HEK293T (cell line): ENCODE data around the gene FAM227A.

Source experiments
- CTCF ChIA-PET: fragments of 350-600 bp; formaldehyde crosslinking; extraction: SDS; loops from one replicate; lab custom pipeline; 2021; ENCODE audit warnings: antibody characterized with exemption, inconsistent platforms; lab: Yijun Ruan, JAX
- POLR2A ChIA-PET: fragments of 350-600 bp; formaldehyde crosslinking; extraction: SDS; loops from one replicate; lab custom pipeline; 2020; ENCODE audit warnings: antibody characterized with exemption, inconsistent platforms; lab: Yijun Ruan, JAX
- DNase-seq: peaks from one replicate; pipeline ENCODE4 v3.0.0; 2012; ENCODE audit warnings: mixed read lengths; ENCODE audit errors: extremely low spot score
- ARNT ChIP-seq: fragments of 450-650 bp; IDR thresholded peaks from 2 replicates; pipeline ENCODE4 v1.6.1; 2017; ENCODE audit warnings: mild to moderate bottlenecking
- BHLHE40 ChIP-seq: fragments of 450-650 bp; IDR thresholded peaks from 2 replicates; pipeline ENCODE4 v1.6.1; 2016; ENCODE audit warnings: mild to moderate bottlenecking, moderate library complexity, borderline replicate concordance
- CTBP1 ChIP-seq: fragments of 450-650 bp; IDR thresholded peaks from 2 replicates; pipeline ENCODE4 v1.6.1; 2016; ENCODE audit warnings: borderline replicate concordance
- ELF4 ChIP-seq: fragments of 450-650 bp; IDR thresholded peaks from 2 replicates; pipeline ENCODE4 v1.6.1; 2017; ENCODE audit warnings: antibody characterized with exemption
- FOXA1 ChIP-seq: fragments of 450-650 bp; IDR thresholded peaks from 2 replicates; pipeline ENCODE4 v1.6.1; 2016; ENCODE audit warnings: mild to moderate bottlenecking
- FOXK2 ChIP-seq: fragments of 450-650 bp; IDR thresholded peaks from 2 replicates; pipeline ENCODE4 v1.6.1; 2016; ENCODE audit warnings: mild to moderate bottlenecking
- FOXM1 ChIP-seq: fragments of 450-650 bp; IDR thresholded peaks from 2 replicates; pipeline ENCODE4 v1.6.1; 2017; ENCODE audit warnings: mild to moderate bottlenecking, borderline replicate concordance
- HDGF ChIP-seq: fragments of 450-650 bp; IDR thresholded peaks from 2 replicates; pipeline ENCODE4 v1.6.1; 2017; ENCODE audit warnings: antibody characterized with exemption, borderline replicate concordance
- L3MBTL2 ChIP-seq: fragments of 450-650 bp; conservative IDR thresholded peaks from 2 replicates; pipeline ENCODE4 v1.6.1; 2016; ENCODE audit warnings: mild to moderate bottlenecking
- LEF1 ChIP-seq: fragments of 450-650 bp; IDR thresholded peaks from 2 replicates; pipeline ENCODE4 v1.6.1; 2017; ENCODE audit warnings: mild to moderate bottlenecking, borderline replicate concordance
- NFRKB ChIP-seq: fragments of 450-650 bp; IDR thresholded peaks from 2 replicates; pipeline ENCODE4 v1.6.1; 2016; ENCODE audit warnings: mild to moderate bottlenecking, moderate library complexity
- SP1 ChIP-seq: fragments of 450-650 bp; IDR thresholded peaks from 2 replicates; pipeline ENCODE4 v1.6.1; 2017
- SUZ12 ChIP-seq: fragments of 450-650 bp; IDR thresholded peaks from 2 replicates; pipeline ENCODE4 v1.6.1; 2016; ENCODE audit warnings: mild to moderate bottlenecking
- TARDBP ChIP-seq: fragments of 450-650 bp; IDR thresholded peaks from 2 replicates; pipeline ENCODE4 v1.6.1; 2016
- ZNF384 ChIP-seq: fragments of 450-650 bp; IDR thresholded peaks from 2 replicates; pipeline ENCODE4 v1.6.1; 2016
- TF ChIP-seq, protein P1 (sequence below): fragments of 450-650 bp; IDR thresholded peaks from 2 replicates; pipeline ENCODE4 v1.6.1; 2016

Gene FAM227A

DNA sequence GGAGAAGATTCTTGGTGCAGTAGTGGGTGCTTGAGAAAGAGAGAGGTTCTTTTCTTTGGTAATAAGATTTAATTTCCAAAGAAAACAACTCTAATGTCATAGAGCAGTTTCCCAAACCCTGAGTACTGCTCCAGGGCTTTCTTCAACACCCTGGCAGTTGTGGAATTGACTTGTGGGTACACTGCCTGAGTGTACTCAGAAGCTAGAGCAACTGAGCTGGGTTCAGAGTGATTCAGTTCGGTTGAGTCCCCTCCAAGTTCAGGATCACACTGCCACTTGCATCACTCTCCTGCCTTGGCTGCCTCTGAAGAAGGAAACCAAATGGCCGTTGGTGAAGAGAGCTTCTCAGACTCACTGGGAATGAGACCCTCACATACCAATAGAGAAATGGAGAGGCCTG lies 91.5 kb downstream of the FAM227A start:
- TF ChIP-seq ARNT (no peak), FOXA1 (no peak), FOXM1 (no peak), L3MBTL2 (no peak), FOXK2 (no peak), LEF1 (no peak), HDGF (no peak), ZNF384 (no peak), TARDBP (no peak), NFRKB (no peak), SP1 (no peak)
- TF ChIP-seq, protein P1, sequence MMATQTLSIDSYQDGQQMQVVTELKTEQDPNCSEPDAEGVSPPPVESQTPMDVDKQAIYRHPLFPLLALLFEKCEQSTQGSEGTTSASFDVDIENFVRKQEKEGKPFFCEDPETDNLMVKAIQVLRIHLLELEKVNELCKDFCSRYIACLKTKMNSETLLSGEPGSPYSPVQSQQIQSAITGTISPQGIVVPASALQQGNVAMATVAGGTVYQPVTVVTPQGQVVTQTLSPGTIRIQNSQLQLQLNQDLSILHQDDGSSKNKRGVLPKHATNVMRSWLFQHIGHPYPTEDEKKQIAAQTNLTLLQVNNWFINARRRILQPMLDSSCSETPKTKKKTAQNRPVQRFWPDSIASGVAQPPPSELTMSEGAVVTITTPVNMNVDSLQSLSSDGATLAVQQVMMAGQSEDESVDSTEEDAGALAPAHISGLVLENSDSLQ, result no peak
- ChIA-PET CTCF (interaction anchor here (0.6 kb wide), 1 partner anchor 168 kb away, joined by 3 read pairs; no protein-coding TSS in a partner anchor), POLR2A (no interaction called here)
- DNase-seq, result no peak

DNA sequence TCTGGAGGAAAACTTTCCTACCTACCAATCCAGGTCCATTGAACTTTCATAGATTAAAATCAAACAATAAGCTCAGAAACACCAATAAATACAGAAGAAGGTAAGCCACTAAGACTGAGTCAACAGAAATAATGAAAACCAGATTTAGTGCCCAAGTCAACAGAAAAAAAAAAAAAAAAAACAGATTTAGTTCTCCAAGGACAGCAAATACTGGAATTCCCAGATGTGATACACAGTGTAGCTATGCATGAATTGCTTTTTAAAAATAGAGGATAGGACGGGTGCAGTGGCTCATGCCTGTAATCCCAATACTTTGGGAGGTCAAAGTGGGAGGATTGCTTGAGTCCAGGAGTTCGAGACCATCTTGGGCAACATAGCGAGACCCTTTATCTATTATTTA lies 101.9 kb downstream of the FAM227A start:
- TF ChIP-seq FOXM1 (no peak), ZNF384 (no peak), FOXK2 (no peak), SUZ12 (no peak), L3MBTL2 (no peak), ARNT (no peak), TARDBP (no peak), NFRKB (no peak), FOXA1 (no peak), LEF1 (no peak), SP1 (no peak), BHLHE40 (no peak), ELF4 (no peak), CTBP1 (no peak), HDGF (no peak)
- TF ChIP-seq, protein P1, result no peak
- ChIA-PET POLR2A (interaction anchor here (1.1 kb wide), 1 partner anchor 16 kb away, joined by 4 read pairs; no protein-coding TSS in a partner anchor), CTCF (no interaction called here)
- no peak for DNase-seq

DNA sequence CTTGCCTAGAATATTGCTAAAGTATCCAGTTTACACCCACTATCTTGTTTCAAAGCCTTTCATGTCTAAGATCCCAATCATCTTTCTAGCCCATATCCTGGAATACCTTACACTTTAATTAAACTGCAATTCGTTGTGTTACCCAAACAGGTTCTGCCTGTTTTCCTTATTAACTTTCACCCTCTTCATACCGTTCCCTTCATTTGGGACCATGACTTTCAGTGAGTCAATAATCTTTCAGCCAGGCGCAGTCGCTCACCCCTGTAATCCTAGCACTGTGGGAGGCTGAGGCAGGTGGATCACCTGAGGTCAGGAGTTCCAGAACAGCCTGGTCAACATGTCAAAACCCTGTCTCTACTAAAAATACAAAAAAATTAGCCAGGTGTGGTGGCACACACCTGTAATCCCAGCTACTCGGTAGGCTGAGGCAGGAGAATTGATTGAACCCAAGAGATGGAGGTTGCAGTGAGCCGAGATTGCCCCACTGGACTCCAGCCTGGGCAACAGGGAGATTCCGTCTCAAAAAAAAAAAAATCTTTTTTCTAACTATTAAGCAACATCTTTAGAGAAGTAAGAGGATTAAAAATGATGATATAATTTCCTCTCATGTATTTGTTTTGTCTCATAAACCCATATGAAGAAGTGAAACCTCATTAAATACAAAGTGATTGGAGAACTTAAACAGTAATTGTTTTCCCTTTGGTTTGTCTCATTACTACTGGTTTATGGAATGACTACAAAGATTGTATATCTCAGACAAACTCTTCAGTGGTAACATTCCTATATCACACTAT lies 106.9 kb downstream of the FAM227A start:
- TF ChIP-seq LEF1, result no peak
- no peak for TF ChIP-seq SP1
- TF ChIP-seq TARDBP, result no peak
- TF ChIP-seq, protein P1, result no peak
- no peak for TF ChIP-seq FOXK2
- no peak for TF ChIP-seq BHLHE40
- TF ChIP-seq ZNF384, result no peak
- TF ChIP-seq ELF4, result no peak
- no peak for DNase-seq
- CTCF ChIA-PET, result no interaction called here
- POLR2A ChIA-PET, result no interaction called here

DNA sequence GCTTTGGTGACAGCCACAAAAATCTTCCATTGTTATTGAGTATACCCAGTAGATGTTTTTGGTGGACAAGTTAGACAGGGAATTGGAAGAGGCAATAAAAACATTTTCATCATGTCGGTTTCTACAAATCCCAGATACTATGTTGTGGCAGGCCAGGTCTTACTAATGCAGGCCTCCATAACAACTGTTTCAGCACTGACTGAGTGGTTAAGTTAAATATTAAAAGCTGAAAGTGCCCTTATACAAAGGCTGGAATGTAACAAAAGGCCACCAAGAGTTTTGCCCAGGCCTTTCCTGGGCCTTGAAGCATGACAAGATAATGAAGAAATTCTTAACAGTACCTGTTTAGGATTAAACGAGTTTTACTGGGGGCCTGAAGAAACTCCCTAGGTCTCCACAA lies 115.5 kb downstream of the FAM227A start:
- TF ChIP-seq, protein P1, result no peak
- TF ChIP-seq TARDBP, result no peak
- no peak for TF ChIP-seq NFRKB
- TF ChIP-seq SUZ12, result no peak
- TF ChIP-seq ARNT, result no peak
- no peak for TF ChIP-seq CTBP1
- no peak for TF ChIP-seq FOXM1
- no peak for TF ChIP-seq HDGF
- no peak for TF ChIP-seq SP1
- TF ChIP-seq FOXK2, result no peak
- TF ChIP-seq ELF4, result no peak
- no peak for TF ChIP-seq L3MBTL2
- DNase-seq, result no peak
- ChIA-PET CTCF (interaction anchor here (0.6 kb wide), 1 partner anchor 25 kb away, joined by 3 read pairs; no protein-coding TSS in a partner anchor), POLR2A (no interaction called here)

DNA sequence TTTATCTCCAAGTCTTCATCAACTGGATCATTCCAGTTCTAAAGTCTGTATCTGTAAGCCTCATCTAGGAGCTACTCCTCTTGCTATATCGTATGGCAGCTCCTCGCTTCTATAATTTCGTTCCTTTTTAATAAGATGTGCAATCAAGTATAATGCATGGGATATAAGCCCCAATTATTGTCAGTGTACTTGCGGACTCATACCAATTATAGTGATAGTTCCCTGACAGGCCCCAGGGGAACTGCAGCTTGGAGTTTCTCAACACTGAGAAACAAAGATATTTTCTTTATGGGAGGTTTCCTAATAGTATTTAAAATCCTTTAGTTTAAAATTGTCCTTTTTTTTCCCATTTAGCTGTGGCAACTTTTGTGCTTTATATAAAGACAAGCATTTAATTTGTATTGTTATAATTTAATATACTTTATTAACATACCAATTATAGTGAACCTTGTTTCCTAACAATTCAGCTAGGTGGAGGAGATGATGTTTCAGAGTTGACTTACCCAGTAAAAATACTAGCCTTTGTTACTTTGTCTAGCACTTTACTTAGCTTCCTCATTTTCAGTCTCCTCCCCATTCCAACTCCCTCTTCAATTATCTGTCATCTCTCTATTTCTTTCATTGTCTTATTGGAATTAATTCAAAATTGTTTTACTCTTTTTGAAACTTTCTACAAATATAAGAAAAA lies 124.8 kb downstream of the FAM227A start:
- POLR2A ChIA-PET, result interaction anchor here (0.7 to 0.8 kb wide), 2 partner anchors 9 to 36 kb away, joined by 3 to 4 read pairs; no protein-coding TSS in a partner anchor
- CTCF ChIA-PET, result interaction anchor here (0.6 kb wide), 1 partner anchor 40 kb away, joined by 3 read pairs; no protein-coding TSS in a partner anchor
- TF ChIP-seq, protein P1, result no peak
- TF ChIP-seq SP1 (no peak), HDGF (no peak), FOXM1 (no peak), L3MBTL2 (no peak), FOXA1 (no peak), ELF4 (no peak), LEF1 (no peak)
- DNase-seq, result no peak
